Liver (tissue), 9 donors: ENCODE results near the gene TOLLIP. TPM values are rescaled to one million over a fixed set of nuclear protein-coding genes. Genes with fewer than 3 reads are reported as not detected.
"Not testable (repeated sequence)": the region's sequence is repeated elsewhere in the genome, so short reads cannot be mapped to it uniquely, and the experiment has no call there.

Experiments
- DNase-seq: peaks from one replicate; pipeline ENCODE4 v3.0.0-alpha.2; 2017; ENCODE audit warnings: low spot score
- H3K27ac ChIP-seq, 2 donors: one replicate each; pipeline ENCODE4 v1.7.0; 2013; ENCODE audit warnings: inconsistent platforms in 2 of 2, low read length in 2 of 2, control low read depth in 1 of 2, low read depth in 1 of 2, mild to moderate bottlenecking in 1 of 2
- H3K27me3 ChIP-seq, 4 donors: one replicate each; pipeline versions ENCODE4 v1.6.1 to v1.7.0; 2013; ENCODE audit warnings: low read length in 3 of 4, inconsistent platforms in 1 of 4, mild to moderate bottlenecking in 1 of 4, moderate library complexity in 1 of 4; ENCODE audit not compliant: control insufficient read depth in 4 of 4, insufficient read depth in 4 of 4
- H3K36me3 ChIP-seq, 4 donors: one replicate each; pipeline versions ENCODE4 v1.6.1 to v1.7.0; 2013; ENCODE audit warnings: low read length in 3 of 4, mild to moderate bottlenecking in 3 of 4, low read depth in 1 of 4, moderate library complexity in 1 of 4; ENCODE audit not compliant: control insufficient read depth in 4 of 4, insufficient read depth in 3 of 4
- H3K4me1 ChIP-seq, 4 donors: one replicate each; pipeline versions ENCODE4 v1.6.1 to v1.7.0; 2013; ENCODE audit warnings: low read length in 3 of 4, mild to moderate bottlenecking in 3 of 4, moderate library complexity in 1 of 4; ENCODE audit not compliant: control insufficient read depth in 4 of 4, insufficient read depth in 4 of 4
- H3K4me3 ChIP-seq, 3 donors: one replicate each; pipeline versions ENCODE4 v1.6.1 to v1.7.0; 2013; ENCODE audit warnings: low read length in 3 of 3, control low read depth in 1 of 3, low read depth in 1 of 3, mild to moderate bottlenecking in 1 of 3
- H3K9ac ChIP-seq, 2 donors: one replicate each; pipeline ENCODE4 v1.7.0; 2013; ENCODE audit warnings: low read length in 2 of 2, mild to moderate bottlenecking in 2 of 2, moderate library complexity in 2 of 2, control low read depth in 1 of 2, low read depth in 1 of 2
- H3K9me3 ChIP-seq, 4 donors: one replicate each; pipeline versions ENCODE4 v1.6.1 to v1.7.0; 2013; ENCODE audit warnings: low read length in 3 of 4; ENCODE audit not compliant: control insufficient read depth in 4 of 4
- CTCF ChIP-seq: fragments of 150-350 bp; IDR thresholded peaks from 2 replicates; pipeline ENCODE4 v1.5.1; 2017; ENCODE audit warnings: improper control_type of control experiment, low read depth, low read length; ENCODE audit not compliant: missing input control
- GABPA ChIP-seq, 2 donors: IDR thresholded peaks in 1 of 2; conservative IDR thresholded peaks in 1 of 2; 2 replicates each; pipeline ENCODE4 v1.6.1; 2016; ENCODE audit warnings: antibody characterized with exemption in 2 of 2, mild to moderate bottlenecking in 1 of 2, moderate library complexity in 1 of 2
- HNF4A ChIP-seq, 2 donors: conservative IDR thresholded peaks; 2 replicates each; pipeline ENCODE4 v1.6.1; 2016; ENCODE audit warnings: antibody characterized with exemption in 2 of 2, mild to moderate bottlenecking in 2 of 2
- JUND ChIP-seq, 2 donors: IDR thresholded peaks; 2 replicates each; pipeline ENCODE4 v1.6.1; 2016; ENCODE audit warnings: antibody characterized with exemption in 2 of 2
- RAD21 ChIP-seq, 2 donors: IDR thresholded peaks; 2 replicates each; pipeline ENCODE4 v1.6.1; 2016; ENCODE audit warnings: antibody characterized with exemption in 2 of 2, mild to moderate bottlenecking in 2 of 2
- REST ChIP-seq: IDR thresholded peaks from 2 replicates; pipeline ENCODE4 v1.6.1; 2016; ENCODE audit warnings: antibody characterized with exemption, mild to moderate bottlenecking
- SP1 ChIP-seq: IDR thresholded peaks from 2 replicates; pipeline ENCODE4 v1.6.1; 2018; ENCODE audit warnings: antibody characterized with exemption, mild to moderate bottlenecking
- TAF1 ChIP-seq: conservative IDR thresholded peaks from 2 replicates; pipeline ENCODE4 v1.6.1; 2016; ENCODE audit warnings: antibody characterized with exemption, mild to moderate bottlenecking
- YY1 ChIP-seq: IDR thresholded peaks from 2 replicates; pipeline ENCODE4 v1.6.1; 2016; ENCODE audit warnings: antibody characterized with exemption, mild to moderate bottlenecking
- WGBS: extraction: QIAGEN DNeasy Blood & Tissue Kit; methylation state at CpG from one replicate; pipeline ENCODE4 v1.1.7; 2013; 5-methylcytosine and 5-hydroxymethylcytosine counted together
- polyA plus RNA-seq, 2 donors: library from polyadenylated mRNA; stranded (reverse) in 1 of 2; unstranded in 1 of 2; fragments of 200-250 nt in 1 of 2; fragments of >200 nt in 1 of 2; fragmentation: Nextera tagmentation in 1 of 2; extraction: Ambion mirVana in 1 of 2; gene quantifications; one replicate each; pipeline versions ENCODE4 v1.2.1 to v1.2.3, GENCODE V29; 2013 to 2015
- total RNA-seq, 2 donors: library from RNA; depleted of rRNA; stranded (reverse); fragments of >200 nt; gene quantifications; one replicate each; pipeline ENCODE4 v1.2.3, GENCODE V29; 2014
- donor health status: healthy.
- donor health status: healthy.
- donor health status: healthy.
- donor health status: healthy.
- donor health status: healthy.

The TOLLIP gene
- total RNA-seq = 10 to 100 TPM; 27.5 to 73.5 TPM
- polyA plus RNA-seq = 100 to 1,000 TPM in 1 of 2 donors, 10 to 100 TPM in 1; 72.4 to 102 TPM

- H3K4me3 ChIP-seq = peak within 1 kb of the TSS; percentile 73 to 91 (median 90)
- H3K9me3 ChIP-seq = peaks cover 0 to 3% (median 0%) of the 10 kb centered on the region in 4 donors
- H3K36me3 ChIP-seq = peaks cover 0 to under 1% (median 0%) of the 10 kb centered on the region in 4 donors
- peak; percentile 40 to 53 for TF ChIP-seq RAD21 (IDR thresholded peaks at IDR 0.05)
- no peak for TF ChIP-seq HNF4A (conservative IDR thresholded peaks at IDR 0.05)
- TF ChIP-seq YY1 = peak; percentile 98
- TF ChIP-seq TAF1 = no peak
- TF ChIP-seq CTCF = peak; percentile 6
- no peak for TF ChIP-seq REST
- TF ChIP-seq GABPA (IDR thresholded peaks at IDR 0.05 in 1 of 2, conservative IDR thresholded peaks at IDR 0.05 in 1 of 2) = peak in 1 of 2 donors; percentile 11
- TF ChIP-seq SP1 = peak; percentile 11
- TF ChIP-seq JUND (IDR thresholded peaks at IDR 0.05) = no peak
- H3K9ac ChIP-seq = peak within 1 kb of the TSS; percentile 79 to 91
- peak within 1 kb of the TSS; percentile 86 to 89 for H3K27ac ChIP-seq
- peaks cover 14 to 53% (median 36%) of the 10 kb centered on the region in 4 donors for H3K4me1 ChIP-seq
- H3K27me3 ChIP-seq = no peaks in the 10 kb centered on the region
- WGBS = 3% methylated on average over 97 of the region's 97 CpGs
- peak; percentile 97 for DNase-seq
Measured at GRCh38 chr11:1309498-1310317, at the start of gene TOLLIP. Gene TOLLIP, minus strand, starts transcription at chr11:1309632. Its CDS starts 134 bp downstream, at chr11:1309498.

- not testable (repeated sequence) for H3K27ac ChIP-seq, H3K9ac ChIP-seq, DNase-seq, H3K4me1 ChIP-seq, H3K4me3 ChIP-seq, H3K27me3 ChIP-seq, H3K9me3 ChIP-seq, H3K36me3 ChIP-seq
- WGBS = 91% methylated on average over 17 of the region's 17 CpGs
Measured at GRCh38 chr11:1358931-1359330, 49.5 kb upstream of the TOLLIP start.

- Histone ChIP-seq H3K4me3 (no peak overlapping the region), H3K27me3 (no peaks in the 10 kb centered on the region), H3K9me3 (no peaks in the 10 kb centered on the region), H3K27ac (no peak overlapping the region), H3K36me3 (no peaks in the 10 kb centered on the region), H3K9ac (no peak overlapping the region), H3K4me1 (no peaks in the 10 kb centered on the region)
- DNase-seq = no peak
- TF ChIP-seq RAD21 (IDR thresholded peaks at IDR 0.05) (peak in 1 of 2 donors; percentile 16), SP1 (no peak), JUND (IDR thresholded peaks at IDR 0.05) (no peak)
- WGBS = 61% methylated on average over 16 of the region's 16 CpGs
Measured at GRCh38 chr11:1358286-1358685, 48.9 kb upstream of the TOLLIP start.
